ENCODE data around the gene EVA1A.

DNA sequence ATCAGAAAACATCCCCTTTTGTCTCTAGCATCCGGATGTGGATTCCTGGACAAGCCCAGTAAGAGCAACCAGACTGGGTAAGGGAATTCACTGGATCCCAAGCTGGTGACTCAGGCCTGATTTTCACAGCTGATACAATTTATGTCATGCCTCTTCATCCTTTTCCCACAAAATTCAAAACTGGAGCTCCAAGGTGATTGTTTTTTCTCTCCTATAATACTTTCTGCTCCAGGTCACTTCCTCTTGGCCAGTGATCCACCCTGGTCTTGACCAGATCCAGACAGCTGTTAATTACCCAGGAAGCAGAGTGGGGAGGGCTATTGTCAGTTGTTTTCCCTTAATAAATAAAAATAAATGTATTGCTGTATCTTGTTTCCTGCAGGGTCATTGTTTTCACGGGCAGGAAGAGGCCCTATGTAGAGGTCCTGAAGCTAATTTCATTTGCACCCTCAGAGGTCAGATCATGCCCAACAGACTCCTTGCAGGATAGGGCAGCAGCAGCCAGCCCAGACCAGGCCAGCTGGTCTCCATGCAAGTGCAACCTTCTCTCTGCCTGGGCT, 57.6 kb downstream of the EVA1A start:
- TF ChIP-seq, protein P1, sequence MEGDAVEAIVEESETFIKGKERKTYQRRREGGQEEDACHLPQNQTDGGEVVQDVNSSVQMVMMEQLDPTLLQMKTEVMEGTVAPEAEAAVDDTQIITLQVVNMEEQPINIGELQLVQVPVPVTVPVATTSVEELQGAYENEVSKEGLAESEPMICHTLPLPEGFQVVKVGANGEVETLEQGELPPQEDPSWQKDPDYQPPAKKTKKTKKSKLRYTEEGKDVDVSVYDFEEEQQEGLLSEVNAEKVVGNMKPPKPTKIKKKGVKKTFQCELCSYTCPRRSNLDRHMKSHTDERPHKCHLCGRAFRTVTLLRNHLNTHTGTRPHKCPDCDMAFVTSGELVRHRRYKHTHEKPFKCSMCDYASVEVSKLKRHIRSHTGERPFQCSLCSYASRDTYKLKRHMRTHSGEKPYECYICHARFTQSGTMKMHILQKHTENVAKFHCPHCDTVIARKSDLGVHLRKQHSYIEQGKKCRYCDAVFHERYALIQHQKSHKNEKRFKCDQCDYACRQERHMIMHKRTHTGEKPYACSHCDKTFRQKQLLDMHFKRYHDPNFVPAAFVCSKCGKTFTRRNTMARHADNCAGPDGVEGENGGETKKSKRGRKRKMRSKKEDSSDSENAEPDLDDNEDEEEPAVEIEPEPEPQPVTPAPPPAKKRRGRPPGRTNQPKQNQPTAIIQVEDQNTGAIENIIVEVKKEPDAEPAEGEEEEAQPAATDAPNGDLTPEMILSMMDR (IDR thresholded peaks at IDR 0.05): no peak
- TF ChIP-seq POLR2A (IDR thresholded peaks at IDR 0.05; ENCODE audit: low read depth) (no peak), POLR2AphosphoS5 (IDR thresholded peaks at IDR 0.05) (peak in 1 of 2 donors; percentile 10), EP300 (IDR thresholded peaks at IDR 0.05) (no peak)
